Measurements from ENCODE around the gene LRRC27.

The LRRC27 gene

GRCh38 chr10:132417257-132417910 is 85.4 kb downstream of the LRRC27 start:
- DNase-seq: no peak

GRCh38 chr10:132417957-132418441 is 86.0 kb downstream of the LRRC27 start:
- peak; percentile 4 for DNase-seq

GRCh38 chr10:132418527-132419416 is 86.8 kb downstream of the LRRC27 start:
- DNase-seq: peak; percentile 58

- DNase-seq: no peak
Observed at GRCh38 chr10:132419538-132420468, 87.8 kb downstream of the LRRC27 start.

- DNase-seq: no peak
Observed at GRCh38 chr10:132420469-132420980, 88.5 kb downstream of the LRRC27 start.

- no peak for DNase-seq
Observed at GRCh38 chr10:132420981-132421846, 89.2 kb downstream of the LRRC27 start.

GRCh38 chr10:132421847-132422751 is 90.1 kb downstream of the LRRC27 start:
- DNase-seq: peak; percentile 20

- DNase-seq: no peak
Observed at GRCh38 chr10:132422903-132423825, 91.2 kb downstream of the LRRC27 start.

GRCh38 chr10:132423966-132424861 is 92.2 kb downstream of the LRRC27 start:
- peak; percentile 64 for DNase-seq

- no peak for DNase-seq
Observed at GRCh38 chr10:132425029-132425756, 93.2 kb downstream of the LRRC27 start.

GRCh38 chr10:132425757-132426155 is 93.8 kb downstream of the LRRC27 start:
- DNase-seq: no peak

- no peak for DNase-seq
Observed at GRCh38 chr10:132427006-132427771, 95.2 kb downstream of the LRRC27 start.

GRCh38 chr10:132427939-132428367 is 96.0 kb downstream of the LRRC27 start:
- no peak for DNase-seq

GRCh38 chr10:132428486-132428995 is 96.5 kb downstream of the LRRC27 start:
- DNase-seq: no peak
